IPS-NIHi7 (cell line): Measurements from ENCODE around the gene TCEANC2.
"Not testable (repeated sequence)": the region's sequence is repeated elsewhere in the genome, so short reads cannot be mapped to it uniquely, and the experiment has no call there.

Experiments used
- DNase-seq: peaks from one replicate; pipeline ENCODE4 v3.0.0; 2012; ENCODE audit warnings: mixed read lengths; ENCODE audit errors: extremely low spot score

The TCEANC2 gene

DNA sequence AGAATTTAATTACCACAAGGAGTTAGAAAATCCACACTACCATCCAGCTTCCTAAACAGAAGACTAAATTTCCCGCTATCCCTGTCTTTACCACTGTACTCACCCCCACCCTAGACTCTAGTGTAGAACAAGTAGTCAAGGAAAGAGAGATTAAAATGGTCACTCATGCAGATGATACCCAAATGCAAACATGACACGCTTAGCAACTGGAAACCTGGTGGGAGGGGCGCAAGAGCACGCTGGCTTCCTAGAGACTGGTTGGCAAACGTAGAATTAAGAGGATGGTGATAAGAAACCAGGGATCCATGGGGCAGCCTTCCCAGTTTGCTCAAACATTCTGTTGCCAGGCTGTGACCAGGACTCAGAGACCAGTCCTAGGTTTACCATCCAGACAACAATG lies 25.6 kb upstream of the TCEANC2 start:
- DNase-seq: peak; percentile 16

DNA sequence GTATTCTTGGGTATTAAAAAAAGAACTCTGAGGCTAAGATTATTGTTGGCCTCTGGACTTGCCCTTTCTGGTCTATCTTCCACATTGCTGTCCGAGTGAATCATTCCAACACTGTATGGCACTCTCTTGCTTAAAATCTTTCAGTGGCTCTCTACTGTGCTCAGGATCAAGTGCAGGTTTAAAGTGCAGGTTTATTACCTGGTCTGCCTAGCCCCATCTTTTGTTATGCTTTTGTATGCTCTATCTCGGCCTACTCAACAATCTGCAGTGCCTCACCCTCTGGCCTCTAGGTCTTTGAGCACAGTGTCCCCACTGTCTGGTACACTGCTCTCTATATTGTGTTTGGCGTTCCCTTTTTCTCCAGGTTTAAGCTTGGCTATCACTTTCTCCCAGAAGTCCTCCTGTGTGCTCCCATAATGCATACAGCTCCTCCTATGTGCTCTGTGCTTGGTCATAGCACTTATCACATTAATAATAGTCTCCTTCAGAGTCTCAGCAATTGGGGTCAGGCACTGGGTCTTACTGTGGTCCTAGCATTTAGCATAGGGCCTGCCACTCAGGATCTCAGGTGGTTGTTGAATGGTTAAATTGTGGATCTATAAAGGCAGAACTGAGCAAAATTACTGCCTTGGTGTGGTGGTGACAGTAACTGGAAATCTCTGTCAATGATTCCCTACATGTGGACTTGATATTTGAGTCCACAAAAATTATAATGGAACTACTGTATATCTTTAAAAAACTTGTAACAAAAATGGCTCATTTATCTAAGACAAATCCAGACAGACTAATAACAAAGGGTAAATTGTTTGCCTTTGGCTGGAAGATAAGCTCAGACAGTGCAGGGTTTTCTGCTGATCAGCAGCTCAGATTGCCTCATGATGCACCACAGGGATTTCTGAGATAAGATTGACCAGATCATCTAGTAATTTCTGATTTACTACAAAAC lies 24.8 kb upstream of the TCEANC2 start:
- DNase-seq: no peak

DNA sequence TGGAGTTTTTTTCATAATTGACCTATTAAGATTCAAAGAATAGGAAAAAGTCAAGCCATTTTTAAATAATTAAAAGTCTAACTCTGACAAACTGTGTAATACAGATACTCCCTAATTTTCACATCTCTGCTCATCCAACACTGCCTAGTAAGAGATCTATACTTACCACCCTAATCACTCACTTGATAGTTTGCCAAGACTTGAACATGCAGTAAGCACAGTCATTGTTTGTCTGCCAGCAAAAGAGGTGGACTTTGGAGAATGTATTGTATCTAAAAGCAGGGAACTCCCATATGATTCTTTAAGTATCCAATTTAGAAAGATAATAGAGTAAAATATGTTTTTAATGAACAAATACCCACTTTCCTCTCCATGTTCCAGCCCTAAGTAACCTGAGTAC lies 15.9 kb upstream of the TCEANC2 start:
- no peak for DNase-seq

DNA sequence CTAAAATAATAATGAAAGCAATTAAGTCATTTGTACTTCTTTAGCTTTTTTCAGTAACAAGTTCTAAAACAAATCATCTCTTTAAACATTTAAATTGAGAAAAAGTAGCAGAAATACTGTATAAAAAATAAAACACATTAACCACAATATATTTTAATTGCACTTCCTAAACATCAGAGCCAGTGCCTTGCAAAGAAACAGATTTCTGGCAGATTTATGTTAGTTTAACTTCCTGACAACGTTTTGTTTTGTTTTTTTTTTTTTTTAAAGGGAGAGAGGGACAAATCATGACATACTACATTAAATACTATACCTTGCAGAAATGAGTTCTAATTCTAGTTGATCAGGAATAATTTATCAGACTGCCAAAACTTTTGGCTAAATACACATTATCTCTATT lies 11.6 kb upstream of the TCEANC2 start:
- DNase-seq: no peak

DNA sequence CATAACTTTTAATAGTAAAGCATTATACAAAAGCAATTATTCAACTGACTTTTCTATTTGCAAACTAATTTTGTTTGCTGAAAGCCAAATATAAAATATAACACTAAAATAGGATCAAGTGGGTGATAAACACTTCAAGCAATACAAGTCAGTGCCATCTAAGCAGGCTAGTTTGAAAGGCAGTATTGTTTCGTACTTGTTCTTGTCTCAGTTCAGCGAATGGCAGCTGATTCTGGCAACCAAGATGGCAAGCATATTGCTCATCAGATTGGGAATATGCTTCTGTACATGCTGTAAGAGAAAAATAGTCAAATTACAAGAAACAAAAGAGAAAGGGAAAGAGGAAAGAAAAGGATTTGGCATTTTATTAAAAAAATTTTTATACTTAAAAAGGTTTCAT lies 7.9 kb upstream of the TCEANC2 start:
- no peak for DNase-seq

DNA sequence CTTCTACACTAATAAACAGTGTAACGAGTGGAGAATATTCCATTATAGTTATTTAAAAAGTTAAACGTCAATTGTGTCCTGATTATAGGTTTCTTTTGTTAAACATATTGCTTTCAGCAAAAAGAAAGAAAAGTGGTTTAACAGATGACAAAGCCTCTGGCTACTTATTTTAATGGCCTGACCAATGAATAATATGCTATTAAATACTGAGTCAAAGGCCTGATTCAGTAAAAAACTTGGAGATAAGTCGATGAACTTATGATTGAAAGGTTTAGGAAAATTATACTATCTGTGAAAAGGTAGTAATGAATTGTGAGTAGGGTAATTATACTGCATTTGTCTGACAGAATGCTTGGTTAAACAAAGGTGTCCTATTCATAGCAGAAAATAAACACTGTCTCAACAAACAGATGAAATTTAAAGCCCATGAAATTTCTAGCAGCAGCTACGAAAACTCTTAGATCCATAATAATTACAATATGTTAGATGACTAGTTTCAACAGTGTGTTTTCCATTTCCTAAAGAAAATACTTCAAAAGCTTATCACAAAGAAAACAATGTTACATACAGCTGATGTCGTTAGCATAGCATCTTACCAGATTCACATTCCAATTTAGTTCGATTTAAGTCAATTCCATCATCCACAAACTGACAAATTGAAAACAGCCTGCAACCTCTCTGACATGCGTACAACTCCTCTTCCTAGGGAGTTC lies 6.6 kb upstream of the TCEANC2 start:
- DNase-seq: no peak

DNA sequence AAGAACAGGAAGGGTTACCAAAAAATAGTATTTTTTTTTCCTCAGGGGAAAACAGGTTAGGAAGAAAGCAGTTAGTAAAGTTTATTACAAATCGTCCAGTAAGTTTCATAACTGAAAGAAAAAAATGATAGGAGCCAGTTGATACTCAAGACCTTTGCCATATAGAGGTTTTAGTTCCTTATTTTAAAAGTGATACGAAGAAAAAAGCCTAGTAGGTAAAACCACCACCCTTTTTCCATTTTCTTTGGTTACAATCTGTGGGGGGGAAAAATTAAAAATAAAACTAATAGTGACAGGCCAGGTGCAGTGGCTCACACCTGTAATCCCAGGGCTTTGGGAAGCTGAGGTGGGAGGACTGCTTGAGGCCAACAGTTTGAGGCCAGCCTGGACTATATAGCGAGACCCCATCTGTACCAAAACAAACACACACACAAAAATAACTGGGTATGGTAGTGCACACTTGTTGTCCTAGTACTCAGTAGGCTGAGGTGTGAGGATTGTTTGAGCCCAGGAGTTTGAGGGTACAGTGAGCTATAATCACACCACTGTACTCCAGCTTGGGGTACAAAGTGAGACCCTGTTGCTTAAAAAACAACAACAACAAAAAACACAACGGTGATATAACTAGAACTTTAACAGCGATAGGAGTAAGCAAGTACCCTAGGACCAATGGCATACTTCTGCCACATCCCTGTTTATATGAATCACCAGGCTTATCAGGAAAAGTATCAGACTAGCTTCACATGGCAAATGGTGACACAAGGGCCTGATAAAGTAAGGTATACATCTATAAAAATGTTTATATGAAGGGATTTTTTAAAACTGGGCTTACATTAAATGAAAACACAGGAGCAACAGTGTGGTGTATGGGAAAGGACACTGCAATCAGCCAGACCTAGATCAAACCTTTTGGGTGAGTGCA lies 5.8 kb upstream of the TCEANC2 start:
- DNase-seq: no peak

DNA sequence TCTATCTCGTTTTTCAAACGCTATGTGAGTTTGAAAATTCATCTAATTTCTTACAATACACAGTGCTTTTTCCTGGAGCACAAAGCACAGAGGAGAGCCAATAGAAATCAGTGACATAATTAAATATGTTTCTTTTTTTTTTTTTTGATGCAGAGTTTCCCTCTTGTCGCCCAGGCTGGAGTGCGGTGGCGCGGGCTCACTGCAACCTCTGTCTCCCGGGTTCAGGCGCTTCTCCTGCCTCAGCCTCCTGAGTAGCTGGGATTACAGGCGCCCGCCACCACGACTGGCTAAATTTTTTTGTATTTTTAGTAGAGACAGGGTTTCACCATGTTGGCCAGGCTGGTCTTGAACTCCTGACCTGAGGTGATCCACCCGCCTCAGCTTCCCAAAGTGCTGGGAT lies 3.0 kb upstream of the TCEANC2 start:
- DNase-seq: not testable (repeated sequence)

DNA sequence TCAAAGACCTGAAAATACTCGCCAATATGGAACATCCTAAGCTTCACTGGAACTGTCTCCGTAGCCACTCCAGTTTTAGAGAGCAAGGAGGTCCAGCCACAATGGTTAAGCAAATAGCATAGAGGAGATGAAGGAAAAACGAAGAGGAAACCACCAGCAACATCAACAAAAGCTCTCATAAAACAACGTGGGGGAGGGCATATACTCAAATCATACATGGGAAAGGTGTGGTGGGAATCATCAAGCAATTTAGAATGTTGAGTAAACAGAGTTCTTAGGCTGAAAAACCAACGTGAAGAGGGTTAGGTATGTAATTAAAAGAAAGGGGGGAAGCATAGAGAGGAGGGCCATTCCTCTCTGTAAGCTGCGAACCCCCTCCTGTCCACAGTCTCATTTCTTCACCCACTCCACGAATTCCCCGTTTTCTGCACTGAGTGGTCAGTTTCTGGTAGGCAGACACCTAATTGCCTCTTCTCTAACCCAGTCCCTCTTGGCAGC lies 1.4 kb upstream of the TCEANC2 start:
- no peak for DNase-seq

DNA sequence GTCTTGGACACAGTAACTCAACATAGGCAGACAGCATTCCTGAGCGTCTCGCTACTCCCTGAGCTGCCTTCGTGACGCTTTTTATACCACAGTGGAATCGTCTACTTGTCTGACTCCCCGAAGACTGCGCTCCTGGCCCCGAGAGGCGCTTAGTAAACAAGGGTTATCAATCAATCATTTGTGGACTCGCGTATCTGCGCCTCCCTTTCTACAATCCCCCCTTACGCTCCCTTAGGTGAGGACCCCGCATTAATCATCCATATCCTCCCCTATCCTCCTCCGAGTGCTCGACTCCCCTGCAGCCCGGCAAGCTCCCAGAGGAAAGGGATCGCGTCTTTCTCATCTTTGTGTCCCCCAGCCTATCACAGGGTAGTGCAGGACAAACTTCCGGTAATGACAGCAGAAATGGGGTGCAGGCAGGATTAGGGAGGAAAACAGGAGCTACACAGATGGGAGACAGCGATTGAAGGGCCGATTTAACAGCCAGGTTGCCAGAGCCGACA lies 926 bp upstream of the TCEANC2 start:
- peak; percentile 28 for DNase-seq

DNA sequence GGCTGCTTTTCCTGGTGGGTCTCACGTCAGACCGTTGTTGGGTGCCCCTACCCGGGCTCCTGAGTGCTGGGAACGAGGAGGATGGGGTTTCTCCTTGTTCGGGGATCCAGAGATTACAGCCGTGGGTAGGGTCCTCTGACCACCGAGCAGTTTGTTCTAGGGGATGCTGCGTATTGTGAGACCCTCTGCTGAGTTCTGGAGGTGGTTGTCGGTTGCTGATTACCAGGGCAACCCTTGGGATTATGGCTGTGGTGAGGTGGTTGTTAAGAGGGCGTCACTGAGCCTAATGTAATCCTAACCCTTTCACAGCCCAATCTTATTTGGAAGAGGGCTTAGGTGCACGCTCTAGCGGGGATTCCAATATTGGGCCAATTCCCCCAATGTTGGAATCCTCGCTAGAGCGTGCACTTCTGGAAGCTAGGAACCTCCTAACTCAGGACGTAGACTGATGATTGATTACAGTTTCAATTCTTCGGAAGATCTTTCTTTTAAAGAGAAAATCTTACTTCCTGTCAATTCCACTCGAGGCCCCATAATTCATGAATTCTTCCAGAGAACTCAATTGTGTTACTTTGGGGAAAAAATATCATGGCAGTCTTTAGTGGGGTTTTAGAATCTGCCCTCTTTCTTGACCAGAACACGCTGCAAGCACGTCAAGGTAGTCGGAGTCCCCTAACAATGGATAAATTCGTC lies 483 bp downstream of the TCEANC2 start:
- DNase-seq: no peak

DNA sequence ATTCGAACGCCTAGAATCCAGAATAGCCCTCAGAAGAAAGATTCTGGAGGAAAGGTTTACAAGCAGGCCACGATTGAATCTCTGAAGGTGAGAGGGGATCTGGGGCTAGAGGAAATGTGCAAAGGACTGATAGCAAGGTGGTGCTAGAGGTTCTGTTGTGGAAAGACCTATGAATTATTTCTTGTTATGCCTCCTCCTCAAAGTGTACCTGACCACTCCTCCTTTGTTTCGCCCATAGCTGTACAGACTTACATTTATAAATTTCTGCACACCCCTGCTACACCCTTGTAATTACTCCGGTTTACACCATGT lies 986 bp downstream of the TCEANC2 start:
- no peak for DNase-seq

DNA sequence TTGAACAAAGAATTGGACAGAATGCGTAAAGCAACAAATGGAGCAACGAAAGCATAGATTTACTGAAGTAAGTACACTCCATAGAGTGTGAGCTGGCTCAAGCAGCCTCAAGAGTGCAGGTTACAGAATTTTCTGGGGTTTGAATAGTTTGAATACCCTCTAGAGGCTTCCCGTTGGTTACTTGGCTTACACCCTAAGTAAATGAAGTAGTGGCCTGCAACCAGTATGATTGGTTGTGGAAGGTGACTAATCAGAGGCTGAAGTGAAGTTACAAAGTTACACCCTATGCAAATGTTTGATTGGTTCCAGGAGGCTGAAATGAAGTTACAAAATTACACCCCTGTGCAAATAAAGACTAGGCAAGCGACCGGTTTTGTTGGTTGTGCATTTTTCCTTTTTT lies 10.9 kb downstream of the TCEANC2 start:
- DNase-seq: no peak

DNA sequence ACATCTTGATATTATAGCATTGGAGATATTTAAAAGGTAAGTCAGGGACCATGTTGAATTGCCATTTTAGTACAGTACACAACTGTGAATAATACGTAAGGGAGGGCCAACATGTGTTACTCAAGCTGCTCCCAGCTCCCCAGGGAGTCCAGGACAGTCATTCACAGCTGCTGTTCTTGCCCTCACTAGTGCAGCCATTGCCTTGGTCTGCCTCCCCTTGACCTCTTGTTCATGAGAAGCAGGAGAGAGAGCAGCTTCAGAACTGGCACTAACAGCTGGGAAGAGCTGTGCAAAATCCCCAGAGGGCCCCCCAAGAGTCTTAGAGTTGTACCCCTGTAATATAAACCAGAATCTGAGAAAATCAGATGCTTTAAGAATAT lies 16.4 kb downstream of the TCEANC2 start:
- DNase-seq: no peak

DNA sequence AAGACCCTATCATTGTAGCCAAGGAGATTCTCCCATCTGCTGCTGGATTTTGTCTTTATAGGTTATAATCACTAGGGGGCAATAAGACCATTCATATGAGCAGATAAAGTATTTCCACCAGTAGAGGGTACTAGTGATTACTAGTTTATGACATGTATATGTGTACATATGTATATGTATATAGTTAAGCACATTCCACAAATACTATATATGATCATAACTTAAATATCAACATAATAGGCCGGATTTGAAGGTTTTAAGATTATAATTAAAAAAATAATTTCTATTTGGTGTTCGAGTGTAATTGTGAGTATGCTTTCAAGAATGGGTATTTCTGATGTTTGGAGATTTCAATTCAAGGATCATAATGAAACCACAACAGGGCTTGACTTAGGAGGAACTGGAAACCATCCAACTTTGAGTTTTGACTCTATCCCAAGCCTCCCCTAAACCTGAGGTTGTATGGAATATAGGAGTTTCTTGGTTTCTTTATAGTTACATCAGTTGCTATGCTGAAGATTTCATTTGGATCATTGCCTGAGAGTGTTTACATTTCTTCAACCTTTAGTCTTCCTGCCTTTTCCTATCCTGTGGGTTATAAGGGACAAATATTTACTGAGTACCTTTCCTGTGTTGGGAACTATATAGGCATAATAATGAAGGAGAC lies 16.9 kb downstream of the TCEANC2 start:
- DNase-seq: peak; percentile 56

DNA sequence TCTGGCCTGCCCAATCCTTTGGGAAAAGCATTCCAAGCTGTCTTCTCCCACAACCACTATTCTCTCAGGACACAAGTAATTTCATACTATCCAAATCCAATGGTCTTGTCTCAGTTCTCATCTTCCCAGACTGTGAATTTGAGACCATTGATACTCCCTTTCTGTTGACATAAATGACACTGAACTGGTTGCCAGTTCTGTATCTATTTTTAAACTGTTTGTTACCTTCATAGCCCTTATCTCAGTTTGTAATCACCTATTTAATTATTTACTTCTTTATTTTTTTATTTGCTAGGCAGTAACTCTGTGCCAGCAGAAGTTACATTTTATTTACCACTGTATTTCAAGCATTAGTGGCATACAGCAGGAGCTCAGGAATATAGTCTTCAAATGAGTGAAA lies 24.0 kb downstream of the TCEANC2 start:
- no peak for DNase-seq

DNA sequence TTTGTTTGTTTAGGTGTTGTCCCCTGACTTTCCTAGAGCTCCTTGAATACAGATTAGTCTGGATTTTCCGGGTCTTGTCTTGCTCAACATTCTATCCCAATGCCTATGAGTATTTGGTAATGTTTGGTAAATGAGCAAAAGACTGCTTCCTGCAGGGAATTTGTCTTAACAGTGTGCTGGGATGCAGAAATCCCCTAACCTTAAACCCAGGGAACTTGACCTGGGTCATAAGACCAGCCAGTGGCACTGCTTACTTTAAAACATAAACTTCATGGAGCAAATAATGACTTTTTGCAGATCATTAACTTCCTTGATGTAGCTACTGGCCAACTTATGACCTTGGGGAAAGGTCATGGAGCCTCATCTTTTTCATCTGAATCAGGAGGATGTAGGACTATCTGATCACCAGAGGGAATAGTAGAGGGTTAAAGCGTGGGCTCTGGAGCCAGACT lies 27.2 kb downstream of the TCEANC2 start:
- no peak for DNase-seq

DNA sequence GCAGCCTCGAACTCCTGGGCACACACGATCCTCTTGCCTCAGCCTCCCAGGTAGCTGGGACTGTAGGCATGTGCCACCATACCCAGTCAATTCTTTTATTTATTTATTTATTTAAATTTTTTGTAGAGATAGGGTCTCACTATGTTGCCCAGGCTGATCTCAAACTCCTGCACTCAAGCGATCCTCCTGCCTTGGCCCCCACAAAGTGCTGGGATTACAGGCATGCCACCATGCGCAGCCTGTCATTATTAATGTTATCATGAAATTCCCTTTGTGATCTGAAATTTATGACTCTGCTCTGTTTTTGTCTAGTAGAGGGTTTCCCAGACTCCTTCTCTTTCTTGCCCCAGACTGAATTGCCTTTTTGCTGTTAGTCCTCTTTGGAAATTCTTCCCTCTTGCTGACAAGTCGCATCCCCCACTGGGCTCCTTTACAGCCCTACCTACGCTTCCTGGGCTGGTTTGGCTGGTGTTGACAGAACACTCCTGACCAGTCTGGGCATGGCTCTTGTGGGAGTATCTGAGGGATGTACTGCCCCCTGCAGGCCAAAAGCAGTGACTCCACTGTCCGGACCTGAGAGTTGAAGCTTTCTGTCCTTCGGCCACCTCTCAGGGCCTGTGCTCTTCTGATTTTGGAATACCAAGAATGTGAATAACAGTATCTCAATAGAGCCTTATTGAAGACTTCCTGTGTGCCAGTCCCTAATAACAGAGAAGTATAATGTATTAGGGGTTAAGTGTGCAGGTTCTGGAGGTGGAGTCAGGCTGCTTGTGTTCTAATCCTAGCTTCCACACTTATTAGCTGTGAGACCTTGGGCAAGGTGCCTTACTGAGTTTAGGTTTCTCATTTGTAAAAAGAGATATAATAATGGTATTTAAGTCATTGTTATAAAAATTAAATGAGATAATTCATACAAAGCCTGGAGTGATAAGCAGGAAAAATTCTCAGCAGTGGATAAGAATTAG lies 28.2 kb downstream of the TCEANC2 start:
- peak; percentile 95 for DNase-seq

DNA sequence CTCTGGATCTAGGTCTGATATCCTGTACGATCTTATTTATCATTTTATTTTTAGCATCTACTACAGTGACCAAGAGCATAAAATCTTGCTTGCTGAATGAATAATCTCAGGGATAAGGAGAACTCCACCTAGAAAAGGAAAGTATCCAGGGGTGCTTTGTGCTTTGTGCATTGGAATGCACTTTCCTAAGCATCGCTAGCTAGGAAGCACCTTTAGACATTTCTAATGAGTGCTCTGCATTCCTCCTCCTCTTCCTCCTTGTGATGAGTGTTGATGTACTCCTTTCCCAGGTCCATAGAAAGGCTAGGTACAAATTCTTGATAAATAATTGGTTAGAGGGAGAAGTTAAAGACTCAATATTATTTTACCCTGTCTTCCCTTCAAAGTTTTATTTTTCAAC lies 31.4 kb downstream of the TCEANC2 start:
- DNase-seq: no peak
